HG03196 (cell line): ENCODE measurements around the gene E4F1.
A peak's percentile ranks its signal among the peaks of the same experiment; 100 is the strongest.

Experiments used
- ATAC-seq: cut with Tn5 transposase; IDR thresholded peaks from one replicate; pipeline ENCODE4 v1.9.1; 2021; ENCODE audit not compliant: unreplicated experiment

Gene E4F1

DNA sequence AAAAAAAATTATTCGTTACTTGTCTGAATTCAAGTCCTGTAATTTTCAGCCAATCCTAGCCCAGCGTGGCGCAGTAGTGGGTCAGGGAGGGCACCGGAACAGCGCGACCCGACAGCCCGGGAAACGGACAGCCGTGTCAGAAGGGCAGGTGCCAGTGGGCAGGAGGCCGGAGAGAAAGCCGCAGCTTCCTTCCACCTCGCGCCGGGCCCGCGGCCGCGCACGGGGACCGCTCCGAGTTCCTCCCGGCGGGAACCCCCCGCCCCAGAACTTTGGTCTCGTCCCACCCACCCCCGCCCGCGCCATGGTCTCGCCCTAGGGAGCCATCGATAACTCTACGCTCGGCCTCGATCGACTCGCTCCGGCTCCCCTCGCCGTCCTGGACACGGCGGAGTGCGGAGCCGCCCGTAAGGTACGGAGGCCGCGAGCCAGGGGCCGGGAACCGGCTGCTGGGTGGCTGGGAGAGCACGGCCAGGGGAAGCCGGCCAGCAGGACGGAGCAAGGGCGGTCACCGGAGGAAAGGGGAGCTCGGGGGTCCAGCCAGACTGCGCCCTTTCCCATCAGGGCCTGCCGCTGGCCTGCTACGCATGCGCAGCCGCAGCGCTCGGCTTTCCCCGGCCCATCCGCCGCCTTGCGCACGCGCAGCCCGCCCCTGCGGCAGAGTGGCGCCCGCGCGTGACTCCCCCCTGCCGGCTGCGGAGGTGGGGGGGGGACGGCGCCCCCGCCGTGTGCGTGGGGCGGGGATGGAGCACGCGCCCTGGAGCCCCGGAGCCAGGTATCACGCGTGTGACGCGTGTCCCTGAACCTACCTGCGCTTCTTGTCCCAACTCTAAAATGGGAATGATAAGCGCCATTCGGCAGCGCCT, 18.1 kb upstream of the E4F1 start, which contains the start of gene MLST8:
MLST8 (plus strand) TSS at position 351 of the 863 bp plus-strand sequence. CDS start 632 bp downstream, outside the sequence.
- ATAC-seq: peak; percentile 63

DNA sequence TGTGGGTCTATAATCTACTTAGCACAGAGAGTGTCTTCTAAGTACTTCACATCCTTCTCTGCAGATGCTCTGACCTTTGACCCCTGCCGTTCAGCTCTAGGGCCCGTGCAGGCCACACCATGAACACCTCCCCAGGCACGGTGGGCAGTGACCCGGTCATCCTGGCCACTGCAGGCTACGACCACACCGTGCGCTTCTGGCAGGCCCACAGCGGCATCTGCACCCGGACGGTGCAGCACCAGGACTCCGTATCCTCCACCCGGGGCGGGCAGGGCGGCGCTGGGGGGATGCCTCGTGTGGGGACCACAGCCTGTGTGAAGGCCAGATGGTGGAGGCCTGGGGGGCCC, 17.5 kb upstream of the E4F1 start:
- peak; percentile 17 for ATAC-seq

DNA sequence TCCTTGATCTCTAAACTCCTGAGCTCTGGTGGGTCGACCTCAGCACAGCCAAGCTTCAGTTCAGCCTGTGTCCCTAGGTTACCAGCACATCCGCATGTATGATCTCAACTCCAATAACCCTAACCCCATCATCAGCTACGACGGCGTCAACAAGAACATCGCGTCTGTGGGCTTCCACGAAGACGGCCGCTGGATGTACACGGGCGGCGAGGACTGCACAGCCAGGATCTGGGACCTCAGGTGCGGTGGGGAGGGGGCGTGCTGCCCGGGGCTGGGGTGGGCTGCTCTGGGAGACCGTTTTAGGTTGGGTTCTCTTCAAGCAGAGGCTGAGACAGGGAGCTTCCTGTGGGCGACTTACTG, 17.0 kb upstream of the E4F1 start:
- ATAC-seq: no peak

DNA sequence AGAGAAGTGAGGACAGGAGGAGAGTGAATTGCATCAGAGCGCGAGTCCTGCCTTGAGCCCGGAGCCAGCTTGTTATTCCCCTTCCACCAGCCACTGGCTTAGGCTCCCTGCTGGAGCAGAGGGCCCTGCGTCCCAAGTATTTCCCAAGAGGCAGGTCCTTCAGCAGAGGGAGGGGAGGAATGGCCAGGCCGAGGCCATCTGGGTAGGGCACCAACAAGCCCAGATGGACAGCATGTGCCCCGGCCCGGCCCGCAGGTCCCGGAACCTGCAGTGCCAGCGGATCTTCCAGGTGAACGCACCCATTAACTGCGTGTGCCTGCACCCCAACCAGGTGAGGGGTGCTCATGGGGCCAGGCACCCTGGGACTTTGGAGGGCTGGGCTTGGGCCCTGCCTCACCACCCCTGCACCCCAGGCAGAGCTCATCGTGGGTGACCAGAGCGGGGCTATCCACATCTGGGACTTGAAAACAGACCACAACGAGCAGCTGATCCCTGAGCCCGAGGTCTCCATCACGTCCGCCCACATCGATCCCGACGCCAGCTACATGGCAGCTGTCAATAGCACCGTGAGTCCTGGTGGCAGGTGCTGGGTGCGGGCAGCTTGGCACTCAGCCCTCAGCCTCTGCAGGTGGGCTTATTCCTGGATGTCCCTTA, 16.5 kb upstream of the E4F1 start:
- no peak for ATAC-seq

DNA sequence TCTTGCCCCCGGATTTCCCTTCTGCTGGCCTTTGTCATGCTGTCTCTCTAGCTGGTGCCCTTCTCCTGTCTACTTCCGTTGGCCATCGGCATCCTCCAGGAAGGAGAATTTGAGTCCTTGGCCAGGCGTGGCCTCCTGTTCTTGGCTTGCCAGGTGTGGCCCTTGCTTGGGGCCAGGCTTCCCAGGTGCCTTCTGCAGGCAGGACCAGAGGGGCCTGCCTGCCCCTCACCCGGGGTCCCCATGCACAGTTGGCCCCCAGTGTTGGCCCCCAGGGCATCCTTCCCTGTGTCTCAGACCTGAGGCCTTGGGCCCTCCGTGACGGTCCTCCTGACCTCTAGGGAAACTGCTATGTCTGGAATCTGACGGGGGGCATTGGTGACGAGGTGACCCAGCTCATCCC, 15.5 kb upstream of the E4F1 start:
- no peak for ATAC-seq

DNA sequence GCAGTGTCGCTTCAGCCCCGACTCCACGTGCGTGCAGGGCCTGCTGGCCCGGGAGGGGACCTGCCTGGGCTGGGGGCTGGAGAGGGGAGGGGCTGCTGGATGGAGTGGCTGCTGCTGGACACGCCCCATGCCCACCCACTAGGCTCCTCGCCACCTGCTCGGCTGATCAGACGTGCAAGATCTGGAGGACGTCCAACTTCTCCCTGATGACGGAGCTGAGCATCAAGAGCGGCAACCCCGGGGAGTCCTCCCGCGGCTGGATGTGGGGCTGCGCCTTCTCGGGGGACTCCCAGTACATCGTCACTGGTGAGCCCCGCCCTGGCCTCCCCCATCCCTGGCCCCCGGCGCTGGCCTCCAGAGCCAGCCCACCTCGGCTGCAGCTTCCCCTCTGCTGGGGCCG, 15.1 kb upstream of the E4F1 start:
- no peak for ATAC-seq

DNA sequence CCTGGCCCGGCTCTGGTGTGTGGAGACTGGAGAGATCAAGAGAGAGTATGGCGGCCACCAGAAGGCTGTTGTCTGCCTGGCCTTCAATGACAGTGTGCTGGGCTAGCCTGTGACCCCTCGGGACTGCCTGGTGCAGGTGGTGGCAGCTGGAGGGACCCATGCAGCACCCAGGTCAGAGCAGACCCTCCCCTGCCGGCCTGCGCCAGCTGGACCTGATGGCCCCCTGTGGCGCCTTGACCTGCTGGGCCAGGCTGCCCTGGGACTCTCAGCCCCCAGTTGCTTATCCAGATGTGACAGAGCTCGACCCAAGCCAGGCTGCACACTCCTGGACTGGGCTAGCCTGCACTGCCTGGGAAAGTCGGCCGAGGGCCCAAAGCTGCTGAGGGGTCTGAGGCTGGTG, 14.6 kb upstream of the E4F1 start:
- no peak for ATAC-seq

DNA sequence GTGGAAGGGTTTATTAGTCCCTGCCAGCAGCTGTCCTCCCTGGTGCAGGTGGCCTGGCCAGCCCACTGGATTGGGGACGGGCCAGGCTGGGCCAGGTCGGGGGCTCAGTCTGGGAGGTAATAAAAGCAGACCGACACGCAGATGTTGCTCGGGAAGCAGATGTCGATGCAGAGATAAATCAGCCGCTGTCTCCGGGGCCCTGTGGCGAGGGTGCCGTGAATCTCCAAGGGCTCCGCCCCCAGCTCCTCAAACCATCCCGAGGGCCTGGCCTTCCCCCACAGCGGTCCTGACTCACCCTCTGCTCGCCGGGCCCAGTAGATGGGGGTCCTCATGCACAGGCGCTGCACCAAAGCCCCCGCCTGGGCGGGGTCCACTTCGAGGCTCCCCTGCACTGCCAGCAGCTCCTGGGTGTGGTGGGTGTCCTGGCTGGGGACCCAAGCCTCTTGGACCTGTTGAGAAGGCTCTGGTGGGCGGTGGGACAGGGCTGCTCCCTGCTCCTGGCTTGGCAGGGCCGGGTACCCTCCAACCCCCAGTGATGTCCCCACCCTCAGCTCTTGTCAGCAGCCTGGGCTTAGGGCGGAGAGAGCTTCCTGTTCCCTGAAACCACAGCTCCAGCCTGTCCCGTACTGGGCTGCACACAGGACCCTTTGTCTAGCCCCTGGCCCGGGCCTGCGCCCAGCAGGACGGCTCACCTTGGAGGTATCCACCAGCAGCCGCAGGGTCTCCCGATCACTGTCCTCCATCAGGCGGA, 14.0 kb upstream of the E4F1 start:
- ATAC-seq: no peak

DNA sequence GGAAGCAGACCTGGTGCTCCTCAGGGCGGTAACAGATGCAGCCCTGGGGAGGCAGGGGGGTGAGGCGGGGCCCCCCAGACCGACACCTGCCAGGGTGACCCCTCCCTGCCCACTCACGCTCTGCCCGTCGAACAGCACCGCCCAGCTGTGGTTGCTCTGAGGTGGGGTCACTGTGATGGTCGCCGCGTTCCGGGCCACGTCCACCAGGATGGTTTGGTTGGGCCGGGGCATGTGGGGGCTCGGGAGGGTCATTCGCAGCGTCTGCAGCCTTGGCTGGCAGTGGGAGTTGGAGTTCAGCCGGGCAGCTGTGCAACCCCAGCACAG, 13.4 kb upstream of the E4F1 start:
- ATAC-seq: no peak

DNA sequence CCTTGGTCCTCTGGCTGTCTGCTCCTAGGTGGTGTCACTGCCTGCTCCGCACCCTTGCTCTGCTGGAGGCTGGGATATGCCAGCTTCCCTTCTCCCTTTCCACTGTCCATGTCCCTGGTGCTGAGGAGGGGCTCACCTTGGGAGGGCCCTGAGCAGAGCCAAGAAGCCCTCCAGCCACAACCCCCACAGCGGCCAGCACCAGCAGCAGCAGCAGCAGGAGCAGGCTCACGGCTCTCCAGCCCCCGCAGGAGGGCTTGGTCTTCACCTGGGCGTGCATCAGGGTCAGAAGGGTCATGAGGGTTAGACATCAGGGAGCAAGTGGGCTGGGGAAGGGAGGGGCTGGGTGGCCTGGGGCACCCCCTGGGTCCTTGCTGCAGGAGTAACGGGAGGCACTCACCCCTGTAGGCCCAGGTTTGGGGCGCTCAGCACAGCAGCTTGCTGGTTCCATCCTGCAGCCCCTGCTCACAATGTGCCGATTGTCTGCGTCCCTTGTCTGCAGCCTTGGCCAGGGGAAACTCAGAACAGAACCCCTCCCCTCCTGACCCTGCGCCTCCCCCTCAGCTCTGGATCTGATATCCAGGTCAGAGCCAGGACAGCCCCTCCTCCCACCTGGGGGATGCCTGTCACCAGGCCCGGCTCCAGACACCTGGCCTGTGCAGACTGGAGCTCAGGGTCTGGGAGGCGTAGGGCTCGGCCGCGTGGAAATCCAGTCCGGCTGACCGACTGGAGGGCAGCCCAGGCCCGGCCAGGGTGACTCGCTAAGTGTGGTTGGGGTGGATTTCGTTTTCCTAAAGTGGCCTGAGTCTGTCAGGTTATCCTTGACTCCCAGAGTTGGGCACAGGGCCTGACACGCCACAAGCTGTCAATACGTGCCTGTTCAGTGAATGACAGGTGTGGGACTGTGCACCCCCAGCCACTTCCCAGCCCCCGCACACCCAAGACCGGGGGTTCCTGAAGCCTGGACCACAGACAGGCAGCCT, 12.7 kb upstream of the E4F1 start, which contains the start of gene BRICD5:
BRICD5 (minus strand) TSS at position 478 of the 980 bp plus-strand sequence; CDS start at position 448, 30 bp downstream.
- ATAC-seq: no peak

DNA sequence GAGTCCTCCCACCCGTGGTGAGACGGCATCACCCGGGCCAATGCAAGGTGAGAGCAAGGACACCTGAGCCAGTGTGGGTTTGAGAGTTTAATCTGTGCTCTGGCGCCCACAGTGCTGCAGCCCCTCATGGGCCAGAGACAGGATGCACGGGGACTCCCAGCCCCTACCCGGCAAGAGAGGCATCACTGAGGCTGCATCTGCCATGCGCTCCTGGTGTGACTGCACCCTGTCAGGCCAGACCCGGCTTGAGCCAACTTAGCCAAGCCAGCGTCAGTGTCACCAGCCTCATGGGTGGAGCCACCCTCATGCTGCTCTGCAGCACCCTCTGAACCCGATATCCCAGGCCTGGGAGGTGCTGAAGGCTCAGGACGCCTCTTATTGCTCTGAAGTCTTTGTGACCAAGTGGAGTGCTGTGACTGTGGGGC, 11.5 kb upstream of the E4F1 start:
- ATAC-seq: no peak

DNA sequence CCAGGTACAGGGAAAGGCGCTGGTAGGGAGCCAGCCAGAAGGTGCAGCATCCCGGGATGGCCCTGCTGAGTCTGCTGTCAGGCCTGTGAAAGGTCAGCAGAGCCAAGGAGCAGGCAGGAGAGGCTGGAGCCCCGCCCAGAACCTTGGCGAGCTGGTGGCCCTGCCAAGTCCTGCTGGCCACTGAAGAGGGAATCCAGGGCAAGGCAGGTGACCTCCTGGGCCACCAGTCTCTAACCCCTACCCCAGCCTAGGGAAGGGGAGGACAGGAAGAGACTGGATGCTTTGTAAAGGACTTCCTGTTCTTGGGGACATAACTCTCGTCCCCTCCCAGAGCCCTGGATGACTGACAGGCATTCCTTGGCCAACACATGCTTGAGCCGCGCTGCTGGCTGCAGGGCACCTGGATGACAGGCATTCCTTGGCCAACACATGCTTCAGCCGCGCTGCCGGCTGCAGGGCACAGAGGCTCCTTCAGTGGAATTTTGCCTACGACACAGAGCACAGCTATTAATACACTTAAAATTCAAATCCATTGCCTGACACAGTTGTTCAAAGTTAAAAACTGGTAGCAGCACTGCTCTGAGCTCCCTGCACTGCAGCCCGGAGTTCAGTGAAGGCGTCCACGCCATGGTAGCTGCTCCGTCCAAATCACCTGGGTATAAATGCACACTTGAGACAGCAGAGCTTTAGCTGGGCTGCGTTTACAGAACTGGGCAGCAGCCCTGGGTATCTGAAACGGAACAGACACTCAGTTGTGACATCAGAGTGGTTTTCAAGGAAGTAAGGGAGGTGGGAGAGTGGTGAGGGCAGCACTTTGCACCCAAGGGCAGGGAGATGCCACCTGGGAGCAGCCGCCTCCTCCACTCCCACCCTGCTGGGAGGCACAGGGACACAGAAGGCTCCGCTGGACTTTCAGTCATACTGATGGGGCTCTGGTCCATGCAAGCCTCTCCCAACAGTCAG, 10.7 kb upstream of the E4F1 start:
- ATAC-seq: no peak

DNA sequence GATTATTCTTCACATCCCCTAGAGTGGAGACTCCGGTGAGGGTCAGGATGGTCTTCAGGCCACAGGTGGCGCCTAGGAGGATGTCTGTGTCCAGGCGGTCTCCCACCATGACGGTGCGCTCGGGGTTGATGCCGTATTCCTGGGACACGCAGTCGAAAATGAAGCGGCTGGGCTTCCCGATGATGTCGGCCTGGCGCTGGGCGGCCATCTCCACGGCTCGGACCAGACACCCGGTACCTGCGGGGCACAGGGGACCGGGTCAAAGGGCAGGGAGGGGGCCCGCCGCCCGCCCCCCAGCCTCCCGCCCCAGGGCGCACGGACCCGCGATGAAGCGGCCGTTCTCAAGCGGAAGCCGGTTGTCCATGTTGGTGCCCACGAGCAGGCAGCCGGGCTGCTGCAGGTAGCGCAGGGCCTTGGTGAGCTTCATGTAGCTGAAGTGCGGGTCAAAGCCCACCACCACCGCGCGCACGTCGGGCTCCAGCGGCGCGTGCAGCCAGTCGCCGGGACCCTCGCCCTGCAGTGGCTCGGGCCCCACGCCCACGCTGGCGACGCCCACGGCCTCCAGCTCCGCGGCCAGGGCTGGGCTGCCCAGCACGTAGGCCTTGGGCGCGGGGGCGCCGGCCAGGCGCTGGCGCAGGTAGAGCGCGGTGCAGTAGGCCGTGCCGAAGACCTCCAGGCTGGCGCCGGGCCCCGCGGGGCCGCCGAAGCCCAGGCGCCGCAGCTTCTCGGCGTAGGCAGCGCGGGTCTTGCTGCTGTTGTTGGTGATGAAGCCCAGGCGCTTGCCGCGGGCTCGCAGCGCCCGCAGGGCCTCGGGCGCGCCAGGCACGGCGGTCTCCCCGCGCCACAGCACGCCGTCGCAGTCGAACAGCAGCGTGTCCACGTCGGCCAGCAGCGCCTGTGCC, 9.3 kb upstream of the E4F1 start:
- no peak for ATAC-seq

DNA sequence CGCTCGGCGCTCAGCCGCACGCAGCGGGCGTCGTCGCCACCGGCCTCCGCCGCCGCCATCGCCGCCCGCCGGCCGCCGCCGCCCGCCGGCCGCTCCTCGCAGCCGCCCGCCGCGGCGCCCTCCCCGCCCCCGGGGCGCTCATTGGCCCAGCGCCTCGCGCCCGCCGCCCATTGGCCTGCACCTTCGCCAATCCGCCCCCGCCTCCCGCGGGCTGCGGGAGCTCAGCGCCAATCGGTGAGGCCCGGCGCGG, 8.7 kb upstream of the E4F1 start, which contains the start of gene PGP:
PGP (minus strand) TSS at position 122 of the 250 bp plus-strand sequence; CDS start at position 59, 63 bp downstream.
- peak; percentile 74 for ATAC-seq

DNA sequence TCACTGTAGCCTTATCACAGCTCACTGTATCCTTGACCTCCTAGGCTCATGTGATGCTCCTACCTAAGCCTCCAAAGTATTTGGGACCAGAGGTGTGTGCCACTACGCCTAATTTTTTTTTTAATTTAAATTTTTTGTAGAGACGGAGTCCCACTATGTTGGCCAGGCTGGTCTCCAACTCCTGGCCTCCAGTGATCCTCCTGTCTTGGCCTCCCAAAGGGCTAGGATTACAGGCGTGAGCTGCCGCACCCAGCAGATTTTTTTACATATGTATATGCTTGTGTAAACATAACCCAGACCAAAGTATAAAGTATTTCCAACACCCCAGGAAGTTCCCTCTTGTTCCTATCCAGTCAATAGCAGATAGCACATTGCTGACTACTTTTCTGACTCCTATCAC, 7.1 kb upstream of the E4F1 start:
- ATAC-seq: no peak

DNA sequence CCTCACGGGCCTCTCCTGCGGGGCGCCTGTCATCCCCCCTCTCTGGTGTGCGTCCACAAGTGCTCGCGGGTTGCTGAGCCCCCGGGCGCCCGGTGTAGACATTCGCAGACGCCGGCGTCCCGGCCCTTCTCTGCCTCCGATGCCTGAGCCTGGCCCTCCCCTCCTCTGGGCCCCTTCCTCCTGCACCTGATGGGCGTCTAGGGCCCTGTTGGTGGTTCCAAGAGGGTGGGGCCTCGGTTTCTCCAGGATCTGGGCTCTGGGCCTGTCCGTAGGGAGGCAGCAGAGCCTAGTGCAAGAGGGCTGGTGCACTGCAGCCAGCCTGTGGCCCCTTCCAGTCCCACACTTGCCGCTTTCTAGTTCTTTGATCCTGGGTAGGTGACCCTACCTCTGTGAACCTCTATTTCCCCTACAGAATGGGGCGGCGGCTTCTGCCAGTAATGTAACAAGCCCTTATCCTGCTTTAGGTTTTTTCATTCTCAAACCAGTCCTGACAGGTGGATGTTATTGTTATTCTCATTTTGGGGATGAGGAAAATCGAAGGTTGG, 623 bp downstream of the E4F1 start:
- peak; percentile 7 for ATAC-seq

DNA sequence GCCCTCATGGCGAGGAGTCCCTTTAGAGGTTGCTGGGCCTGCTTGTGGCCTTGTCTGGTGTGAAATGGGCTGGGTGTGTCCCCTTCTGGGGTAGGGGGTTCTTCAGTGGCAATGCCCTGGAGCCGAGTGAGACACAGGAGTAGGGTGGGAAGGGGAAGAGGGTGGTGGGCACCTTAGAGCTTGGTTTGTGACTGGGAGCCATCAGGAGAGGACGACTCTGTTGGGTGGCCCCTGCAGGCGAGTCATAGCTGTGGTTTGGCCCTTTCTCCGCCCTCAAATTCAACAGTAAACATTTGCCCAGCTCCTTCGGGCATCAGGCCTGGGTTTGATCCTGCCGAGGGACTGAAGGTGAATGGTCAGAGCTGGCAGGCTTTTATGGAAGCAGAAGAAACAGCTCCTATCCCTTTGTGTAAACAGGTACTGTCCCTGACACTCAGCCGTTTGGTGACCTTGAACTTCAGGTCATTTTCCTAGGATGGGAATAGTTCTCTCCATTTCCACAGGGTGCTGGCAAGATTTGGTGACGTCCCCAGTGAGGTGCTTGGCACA, 2.9 kb downstream of the E4F1 start:
- ATAC-seq: no peak

DNA sequence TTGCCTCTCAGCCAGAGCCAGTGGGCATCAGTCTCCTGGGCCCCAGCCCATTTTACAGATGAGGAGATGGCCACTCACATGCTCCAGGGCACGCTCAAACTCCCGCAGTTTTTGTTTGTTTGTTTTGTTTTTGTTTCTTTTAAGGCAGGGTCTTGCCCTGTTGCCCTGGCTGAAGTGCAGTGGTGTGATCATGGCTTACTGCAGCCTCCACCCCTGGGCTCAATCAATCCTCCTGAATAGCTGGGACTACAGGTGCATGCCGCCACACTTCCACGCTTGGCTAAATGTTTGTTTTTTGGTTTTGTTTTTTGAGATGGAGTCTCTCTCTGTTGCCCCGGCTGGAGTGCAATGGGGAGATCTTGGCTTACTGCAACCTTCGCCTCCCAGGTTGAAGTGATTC, 3.5 kb downstream of the E4F1 start:
- no peak for ATAC-seq
